ENCODE results near the gene SLC25A23. TPM values are rescaled to one million over a fixed set of nuclear protein-coding genes. Genes with fewer than 3 reads are reported as not detected.
A peak's percentile ranks its signal among the peaks of the same experiment; 100 is the strongest.
"Not testable (repeated sequence)": the region's sequence is repeated elsewhere in the genome, so short reads cannot be mapped to it uniquely, and the experiment has no call there.

Gene SLC25A23
- total and polyA plus RNA-seq, 2 donors: 6.0 to 8.8 TPM

GRCh38 chr19:6402058-6402457, 57.5 kb downstream of the SLC25A23 start:
- Histone ChIP-seq H3K9me3 (ENCODE audit: control insufficient read depth in 2 of 2, insufficient read depth in 1 of 2, low read length in 1 of 2) (no peaks in the 10 kb centered on the region), H3K27ac (ENCODE audit: low read depth in 1 of 2, low read length in 1 of 2) (no peak overlapping the region), H3K36me3 (ENCODE audit: control insufficient read depth in 2 of 2, insufficient read depth in 2 of 2, low read length in 1 of 2) (no peaks in the 10 kb centered on the region), H3K4me3 (ENCODE audit: low read length in 2 of 2) (no peak overlapping the region), H3K27me3 (ENCODE audit: control insufficient read depth in 2 of 2, insufficient read depth in 1 of 2, low read length in 1 of 2) (no peaks in the 10 kb centered on the region), H3K4me1 (ENCODE audit: control insufficient read depth in 2 of 2, insufficient read depth in 2 of 2, low read length in 2 of 2) (peaks cover 0 to 5% of the 10 kb centered on the region in 2 donors)
- 96% methylated on average over 10 of the region's 10 CpGs for WGBS
- no peak for DNase-seq (ENCODE audit: low read depth in 6 of 9, low spot score in 9 of 9)

GRCh38 chr19:6400062-6400944, 59.3 kb downstream of the SLC25A23 start:
- not testable (repeated sequence) for H3K4me1 ChIP-seq (ENCODE audit: control insufficient read depth in 2 of 2, insufficient read depth in 2 of 2, low read length in 2 of 2); H3K36me3 ChIP-seq (ENCODE audit: control insufficient read depth in 2 of 2, insufficient read depth in 2 of 2, low read length in 1 of 2); H3K27me3 ChIP-seq (ENCODE audit: control insufficient read depth in 2 of 2, insufficient read depth in 1 of 2, low read length in 1 of 2); DNase-seq (ENCODE audit: low read depth in 6 of 9, low spot score in 9 of 9); H3K4me3 ChIP-seq (ENCODE audit: low read length in 2 of 2); H3K27ac ChIP-seq (ENCODE audit: low read depth in 1 of 2, low read length in 1 of 2); H3K9me3 ChIP-seq (ENCODE audit: control insufficient read depth in 2 of 2, insufficient read depth in 1 of 2, low read length in 1 of 2)
- 95% methylated on average over 23 of the region's 23 CpGs for WGBS

- no peak for DNase-seq (ENCODE audit: low read depth in 6 of 9, low spot score in 9 of 9)
- peaks cover 7 to 15% of the 10 kb centered on the region in 2 donors for H3K4me1 ChIP-seq (ENCODE audit: control insufficient read depth in 2 of 2, insufficient read depth in 2 of 2, low read length in 2 of 2)
- no peak overlapping the region for H3K4me3 ChIP-seq (ENCODE audit: low read length in 2 of 2)
- no peaks in the 10 kb centered on the region for H3K27me3 ChIP-seq (ENCODE audit: control insufficient read depth in 2 of 2, insufficient read depth in 1 of 2, low read length in 1 of 2)
- WGBS: 96% methylated on average over 12 of the region's 12 CpGs
- H3K9me3 ChIP-seq (ENCODE audit: control insufficient read depth in 2 of 2, insufficient read depth in 1 of 2, low read length in 1 of 2): no peaks in the 10 kb centered on the region
- H3K36me3 ChIP-seq (ENCODE audit: control insufficient read depth in 2 of 2, insufficient read depth in 2 of 2, low read length in 1 of 2): no peaks in the 10 kb centered on the region
- H3K27ac ChIP-seq (ENCODE audit: low read depth in 1 of 2, low read length in 1 of 2): no peak overlapping the region
Observed at GRCh38 chr19:6396305-6396704, 63.3 kb downstream of the SLC25A23 start.

GRCh38 chr19:6394831-6395230, 64.8 kb downstream of the SLC25A23 start:
- H3K36me3 ChIP-seq (ENCODE audit: control insufficient read depth in 2 of 2, insufficient read depth in 2 of 2, low read length in 1 of 2): peaks cover 0 to 8% of the 10 kb centered on the region in 2 donors
- WGBS: 97% methylated on average over 3 of the region's 3 CpGs
- H3K27me3 ChIP-seq (ENCODE audit: control insufficient read depth in 2 of 2, insufficient read depth in 1 of 2, low read length in 1 of 2): no peaks in the 10 kb centered on the region
- H3K9me3 ChIP-seq (ENCODE audit: control insufficient read depth in 2 of 2, insufficient read depth in 1 of 2, low read length in 1 of 2): no peaks in the 10 kb centered on the region
- H3K27ac ChIP-seq (ENCODE audit: low read depth in 1 of 2, low read length in 1 of 2): no peak overlapping the region
- no peak overlapping the region for H3K4me3 ChIP-seq (ENCODE audit: low read length in 2 of 2)
- H3K4me1 ChIP-seq (ENCODE audit: control insufficient read depth in 2 of 2, insufficient read depth in 2 of 2, low read length in 2 of 2): peaks cover 7 to 17% of the 10 kb centered on the region in 2 donors
- DNase-seq (ENCODE audit: low read depth in 6 of 9, low spot score in 9 of 9): no peak

- Histone ChIP-seq H3K4me1 (ENCODE audit: control insufficient read depth in 2 of 2, insufficient read depth in 2 of 2, low read length in 2 of 2) (peaks cover 7 to 17% of the 10 kb centered on the region in 2 donors), H3K27ac (ENCODE audit: low read depth in 1 of 2, low read length in 1 of 2) (peak overlapping the region; percentile 72 to 87), H3K36me3 (ENCODE audit: control insufficient read depth in 2 of 2, insufficient read depth in 2 of 2, low read length in 1 of 2) (peaks cover 5 to 17% of the 10 kb centered on the region in 2 donors), H3K4me3 (ENCODE audit: low read length in 2 of 2) (peak overlapping the region; percentile 54 to 82), H3K27me3 (ENCODE audit: control insufficient read depth in 2 of 2, insufficient read depth in 1 of 2, low read length in 1 of 2) (no peaks in the 10 kb centered on the region), H3K9me3 (ENCODE audit: control insufficient read depth in 2 of 2, insufficient read depth in 1 of 2, low read length in 1 of 2) (no peaks in the 10 kb centered on the region)
- 28% methylated on average over 14 of the region's 14 CpGs for WGBS
- DNase-seq (ENCODE audit: low read depth in 6 of 9, low spot score in 9 of 9): no peak
Observed at GRCh38 chr19:6393983-6394412, 65.6 kb downstream of the SLC25A23 start.

- WGBS: under 1% methylated on average over 69 of the region's 69 CpGs
Observed at GRCh38 chr19:6393074-6393982, 66.3 kb downstream of the SLC25A23 start, which contains the start of gene GTF2F1. Gene GTF2F1 (minus strand): TSS chr19:6393164. CDS start chr19:6392995, 169 bp downstream.

GRCh38 chr19:6392221-6393073, 67.1 kb downstream of the SLC25A23 start:
- Histone ChIP-seq H3K36me3 (ENCODE audit: control insufficient read depth in 2 of 2, insufficient read depth in 2 of 2, low read length in 1 of 2) (peaks cover 19 to 31% of the 10 kb centered on the region in 2 donors), H3K27me3 (ENCODE audit: control insufficient read depth in 2 of 2, insufficient read depth in 1 of 2, low read length in 1 of 2) (no peaks in the 10 kb centered on the region), H3K4me3 (ENCODE audit: low read length in 2 of 2) (peak overlapping the region; percentile 54 to 82), H3K9me3 (ENCODE audit: control insufficient read depth in 2 of 2, insufficient read depth in 1 of 2, low read length in 1 of 2) (no peaks in the 10 kb centered on the region), H3K27ac (ENCODE audit: low read depth in 1 of 2, low read length in 1 of 2) (peak overlapping the region; percentile 72 to 87), H3K4me1 (ENCODE audit: control insufficient read depth in 2 of 2, insufficient read depth in 2 of 2, low read length in 2 of 2) (peaks cover 7 to 17% of the 10 kb centered on the region in 2 donors)
- DNase-seq (ENCODE audit: low read depth in 6 of 9, low spot score in 9 of 9): no peak
- 9% methylated on average over 30 of the region's 30 CpGs for WGBS

More at GRCh38 chr19:6393074-6393982, 66.3 kb downstream of the SLC25A23 start, which contains the start of gene GTF2F1:
- Histone ChIP-seq H3K27ac (ENCODE audit: low read depth in 1 of 2, low read length in 1 of 2) (peak within 1 kb of the TSS; percentile 72 to 87), H3K9me3 (ENCODE audit: control insufficient read depth in 2 of 2, insufficient read depth in 1 of 2, low read length in 1 of 2) (no peaks in the 10 kb centered on the region), H3K4me3 (ENCODE audit: low read length in 2 of 2) (peak within 1 kb of the TSS; percentile 54 to 82), H3K27me3 (ENCODE audit: control insufficient read depth in 2 of 2, insufficient read depth in 1 of 2, low read length in 1 of 2) (no peaks in the 10 kb centered on the region), H3K4me1 (ENCODE audit: control insufficient read depth in 2 of 2, insufficient read depth in 2 of 2, low read length in 2 of 2) (peaks cover 7 to 17% of the 10 kb centered on the region in 2 donors), H3K36me3 (ENCODE audit: control insufficient read depth in 2 of 2, insufficient read depth in 2 of 2, low read length in 1 of 2) (peaks cover 10 to 23% of the 10 kb centered on the region in 2 donors)
- peak; percentile 89 to 97 (median 93) for DNase-seq (ENCODE audit: low read depth in 6 of 9, low spot score in 9 of 9)
